ENCODE results near the gene NAPG.
A peak's percentile ranks its signal among the peaks of the same experiment; 100 is the strongest.
"Not testable (repeated sequence)": the region's sequence is repeated elsewhere in the genome, so short reads cannot be mapped to it uniquely, and the experiment has no call there.

NAPG gene

DNA sequence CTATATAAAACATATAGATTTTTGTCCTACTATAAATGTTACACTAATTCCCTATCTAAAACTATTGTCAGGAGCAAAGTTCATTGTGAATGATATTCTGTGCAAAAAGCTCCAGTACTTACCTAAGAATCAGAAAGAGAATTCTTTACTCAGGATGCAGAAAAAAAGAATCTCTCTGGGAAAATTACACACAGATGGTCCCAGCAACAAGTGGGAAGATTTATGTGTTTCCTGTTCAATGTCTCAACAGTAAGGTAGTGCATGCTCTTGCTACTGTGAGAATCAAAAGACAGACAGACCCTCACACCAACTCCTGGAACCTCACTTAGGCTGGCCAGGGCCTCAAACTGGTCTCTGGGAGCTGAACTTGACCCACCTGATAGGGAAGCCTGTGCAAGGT lies 11.2 kb upstream of the NAPG start:
- no peak for DNase-seq (ENCODE audit: low spot score)

DNA sequence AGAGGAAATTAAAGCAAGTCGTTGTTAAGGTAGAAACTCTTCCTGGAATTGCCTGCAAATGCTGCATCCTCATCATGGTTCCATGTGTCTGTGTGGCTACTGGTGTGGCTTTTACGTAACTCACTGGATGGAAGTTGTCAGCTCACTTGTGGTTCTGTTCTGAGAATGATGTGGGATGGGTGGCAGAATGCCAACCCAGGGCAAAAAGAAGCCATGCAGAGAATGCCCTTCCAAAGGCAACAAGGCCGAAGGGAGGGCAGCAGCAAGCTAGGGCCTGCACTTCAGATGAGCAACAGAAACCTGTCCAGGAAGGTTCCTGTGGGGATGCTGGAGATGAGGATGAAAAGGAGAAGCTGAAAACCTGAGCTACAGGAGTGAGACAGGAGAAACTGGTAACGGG lies 10.4 kb upstream of the NAPG start:
- no peak for DNase-seq (ENCODE audit: low spot score)

DNA sequence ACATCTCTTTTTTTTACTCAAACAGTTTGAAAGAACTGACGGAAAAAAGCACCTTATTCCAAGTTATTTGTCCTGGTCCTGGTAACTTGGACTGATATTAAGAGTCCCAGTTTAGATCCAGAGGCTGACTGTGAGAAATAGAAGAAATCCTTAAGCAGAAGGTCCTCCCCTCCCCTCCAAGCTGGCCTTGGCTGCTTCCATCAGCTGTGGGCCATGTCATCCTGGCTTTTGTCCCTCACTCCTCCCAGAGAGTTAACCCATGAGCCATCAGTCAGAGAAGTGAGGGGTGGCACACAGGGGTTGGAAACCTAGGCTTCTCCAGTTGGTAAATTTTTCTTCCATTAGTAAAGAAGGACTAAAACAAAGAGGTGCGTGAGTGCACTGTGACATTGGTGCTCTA lies 9.7 kb upstream of the NAPG start:
- DNase-seq (ENCODE audit: low spot score), result no peak

DNA sequence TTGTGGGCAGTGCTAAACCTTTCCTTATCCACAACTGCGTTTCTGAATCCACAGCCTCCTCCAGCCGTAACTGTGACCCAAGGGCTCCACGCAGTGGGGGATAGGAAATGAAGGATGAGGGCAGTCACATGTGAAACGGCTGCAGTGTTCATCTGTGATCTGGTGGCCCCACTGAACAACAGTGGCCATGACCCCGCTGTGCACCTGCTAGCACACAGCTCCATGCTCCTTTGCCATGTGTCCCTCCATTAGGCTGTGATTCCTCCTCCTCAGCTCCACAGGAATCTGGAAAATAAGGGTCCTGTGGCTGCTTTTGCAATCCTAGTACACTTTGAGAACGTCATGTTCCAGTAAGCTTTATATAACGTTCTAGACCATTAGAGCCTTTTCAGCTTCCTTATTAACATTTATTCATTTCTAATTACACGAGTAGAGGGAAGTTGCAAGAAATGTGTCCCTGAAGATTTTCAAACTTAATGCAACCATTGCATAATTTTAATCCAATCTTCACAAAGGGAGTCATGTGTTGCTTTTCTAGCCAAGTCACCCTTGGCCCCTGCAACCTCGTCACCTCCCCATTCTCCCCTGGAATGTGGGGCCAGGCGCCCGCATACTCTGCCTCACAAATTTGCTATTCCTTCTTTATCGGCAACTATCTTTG lies 7.1 kb upstream of the NAPG start:
- no peak for DNase-seq (ENCODE audit: low spot score)

DNA sequence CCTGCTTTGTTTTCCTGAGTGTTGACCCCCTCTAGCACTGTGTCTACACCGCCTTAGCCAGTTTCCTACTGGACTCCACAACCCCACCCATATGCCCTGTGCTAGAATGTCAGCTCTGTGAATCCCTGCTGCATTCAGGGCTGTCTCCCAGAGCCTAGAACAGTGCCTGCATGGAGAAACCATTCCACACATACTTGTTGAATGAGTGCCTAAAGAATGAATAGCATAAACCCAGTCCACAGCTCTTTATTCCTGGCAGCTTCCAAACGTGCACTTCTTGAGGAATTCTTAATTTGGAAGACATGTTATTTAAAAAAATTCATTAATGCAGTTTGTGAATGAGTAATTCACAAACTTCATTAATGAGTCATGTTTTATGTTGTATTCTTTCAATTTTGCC lies 6.5 kb upstream of the NAPG start:
- DNase-seq (ENCODE audit: low spot score), result no peak

DNA sequence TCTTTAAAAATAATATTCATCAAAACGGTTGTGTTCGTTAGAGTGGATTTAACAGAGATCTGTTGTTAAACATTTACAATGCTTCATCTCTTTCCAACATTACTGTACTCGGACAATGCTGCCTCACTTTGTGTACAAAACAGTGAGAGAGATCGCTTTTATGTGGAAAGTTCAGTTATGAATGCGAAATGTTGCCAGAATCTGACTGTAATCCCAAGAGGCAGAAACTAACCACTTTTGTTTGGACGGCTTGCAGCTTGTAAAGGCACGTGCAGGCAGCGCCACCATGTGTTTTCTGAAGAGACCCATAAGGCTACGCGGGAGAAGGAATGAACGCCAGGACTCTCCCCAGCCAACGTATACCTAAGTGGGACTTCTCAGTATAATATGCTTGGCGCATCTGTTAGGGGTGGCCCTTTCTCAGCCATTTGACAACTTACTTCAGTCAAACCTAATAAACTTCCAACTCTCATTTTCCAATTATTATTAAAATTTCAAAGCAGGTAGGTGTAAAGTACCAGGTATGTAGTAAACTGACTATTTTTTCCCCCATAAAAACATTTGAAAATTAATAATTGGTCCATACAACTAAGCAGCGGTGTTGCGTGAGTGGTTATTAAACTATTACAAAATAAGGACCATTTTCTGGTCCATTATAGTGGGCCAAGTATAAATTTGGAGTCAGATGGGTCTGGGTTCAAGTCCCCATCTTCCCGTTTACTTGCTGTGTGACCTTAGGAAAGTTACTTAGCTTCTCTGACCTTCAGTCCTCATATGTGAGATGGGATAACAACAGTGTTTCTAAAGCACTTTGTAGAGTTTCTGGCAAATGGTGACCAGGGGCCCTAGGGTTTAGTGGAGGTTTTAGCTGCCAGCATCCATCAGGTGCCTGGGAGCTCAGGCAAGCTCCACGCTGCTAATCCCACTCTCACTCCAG lies 5.6 kb upstream of the NAPG start:
- DNase-seq (ENCODE audit: low spot score), result peak; percentile 85

DNA sequence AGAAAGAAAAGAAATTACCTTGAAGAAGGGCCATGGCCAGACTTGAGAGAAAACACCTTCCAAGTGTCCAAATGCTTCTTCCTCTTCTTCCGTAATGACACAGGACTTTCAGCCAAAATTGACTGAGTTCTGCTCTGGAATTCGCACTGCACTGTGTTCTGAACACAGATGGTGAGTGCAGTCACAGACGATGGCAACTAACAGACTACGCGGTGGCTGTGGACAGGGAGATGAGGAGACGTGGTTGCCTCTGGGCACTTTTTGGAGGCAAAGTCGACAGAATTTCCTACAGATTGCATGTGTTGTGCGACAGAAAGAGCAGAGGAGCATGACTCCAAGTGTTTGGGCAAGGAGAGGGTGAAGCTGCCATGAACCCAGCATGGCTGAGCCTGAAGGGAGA lies 4.3 kb upstream of the NAPG start:
- DNase-seq (ENCODE audit: low spot score), result no peak

DNA sequence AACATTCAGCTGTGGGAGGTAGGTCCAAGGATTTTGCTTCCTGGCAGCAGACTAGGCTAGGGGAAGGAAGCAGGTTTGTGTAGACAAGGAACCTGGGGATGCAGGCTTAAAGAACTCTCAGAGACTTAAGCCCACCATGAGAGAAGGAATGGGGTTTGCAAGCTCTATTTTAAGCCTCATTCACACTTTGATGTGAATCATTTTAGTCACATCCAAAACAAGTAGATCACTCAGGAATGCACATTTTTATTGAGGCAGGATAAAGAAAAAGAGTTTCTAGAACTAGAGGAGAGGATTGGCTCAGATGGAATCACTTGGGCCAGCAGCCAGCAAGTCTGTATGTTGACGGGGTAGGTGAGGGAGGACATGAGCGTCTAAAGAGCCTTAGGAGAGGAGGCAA lies 3.3 kb upstream of the NAPG start:
- DNase-seq (ENCODE audit: low spot score), result no peak

DNA sequence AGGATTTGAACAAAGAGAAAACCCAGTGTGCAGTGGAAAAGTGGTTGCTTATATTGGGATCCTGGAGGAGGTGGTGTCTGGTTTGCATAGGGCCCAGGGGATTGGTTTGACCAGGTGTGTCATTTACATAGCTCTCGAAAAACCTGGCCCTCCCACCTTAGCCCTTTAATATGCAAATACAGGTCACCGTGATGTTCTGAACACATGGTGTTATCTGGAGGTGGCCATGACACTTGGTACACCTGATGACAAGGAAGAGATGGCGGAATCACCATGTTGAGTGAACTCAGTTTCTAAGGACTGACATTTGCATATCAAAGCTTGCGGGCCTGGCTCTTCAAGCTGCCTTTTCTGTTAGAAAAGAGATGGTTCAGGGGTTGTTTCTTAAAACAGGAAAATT lies 2.3 kb upstream of the NAPG start:
- DNase-seq (ENCODE audit: low spot score), result no peak

DNA sequence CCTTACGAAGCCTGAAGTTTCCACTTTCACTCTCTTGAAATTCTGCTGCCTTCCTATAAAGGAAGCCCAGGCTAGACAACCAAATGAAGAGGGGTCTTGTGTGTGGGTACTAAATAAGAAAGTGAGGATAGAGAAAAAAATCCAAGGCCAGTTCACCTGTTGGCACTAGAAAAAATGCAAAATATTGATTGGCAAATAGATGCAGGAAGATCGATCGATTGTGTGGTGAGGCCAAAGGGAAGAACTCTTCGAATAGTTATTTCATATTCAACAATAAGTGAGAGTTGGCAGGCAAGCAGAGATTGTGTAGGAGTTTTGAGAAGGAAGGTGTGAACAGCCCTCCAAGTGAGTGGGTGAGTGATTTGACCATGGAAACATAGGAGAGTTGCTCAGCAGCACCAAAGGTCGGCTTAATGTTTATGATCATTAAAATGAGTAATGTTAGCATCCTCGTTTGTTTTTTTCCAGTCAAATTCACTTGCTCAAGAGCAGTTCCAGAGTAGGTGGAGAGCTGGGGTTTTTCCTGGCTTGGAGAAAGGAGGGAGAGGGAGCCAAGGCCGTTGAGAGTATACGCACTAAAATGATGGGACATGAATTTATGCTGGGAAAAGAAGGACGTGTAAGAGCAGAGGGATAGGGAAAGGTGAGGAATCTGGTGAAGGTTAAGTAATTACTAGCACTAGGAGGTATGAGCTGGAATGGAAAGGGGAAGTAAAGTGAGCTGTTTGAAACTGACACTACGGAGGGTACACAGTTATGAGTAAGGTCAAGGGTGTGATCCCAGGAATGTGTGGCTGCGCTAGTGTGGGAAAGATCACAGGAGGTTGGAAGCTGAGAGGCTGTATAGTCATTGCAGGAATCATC lies 1.1 kb upstream of the NAPG start:
- DNase-seq (ENCODE audit: low spot score), result no peak

DNA sequence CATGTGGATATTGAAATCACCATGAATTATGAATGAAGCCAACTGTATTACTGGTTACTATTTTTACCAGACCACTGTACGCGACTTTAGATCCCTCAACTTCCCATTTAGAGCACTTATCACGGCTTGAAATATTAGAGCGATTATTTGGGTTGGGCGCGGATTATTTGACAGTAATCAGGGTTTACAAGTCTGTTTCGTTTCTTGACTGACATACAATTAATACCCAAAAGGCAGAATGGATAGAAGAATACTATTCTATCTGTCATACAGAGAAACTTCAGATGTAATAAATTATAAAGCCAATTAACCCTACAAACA lies 496 bp upstream of the NAPG start:
- DNase-seq (ENCODE audit: low spot score), result no peak

DNA sequence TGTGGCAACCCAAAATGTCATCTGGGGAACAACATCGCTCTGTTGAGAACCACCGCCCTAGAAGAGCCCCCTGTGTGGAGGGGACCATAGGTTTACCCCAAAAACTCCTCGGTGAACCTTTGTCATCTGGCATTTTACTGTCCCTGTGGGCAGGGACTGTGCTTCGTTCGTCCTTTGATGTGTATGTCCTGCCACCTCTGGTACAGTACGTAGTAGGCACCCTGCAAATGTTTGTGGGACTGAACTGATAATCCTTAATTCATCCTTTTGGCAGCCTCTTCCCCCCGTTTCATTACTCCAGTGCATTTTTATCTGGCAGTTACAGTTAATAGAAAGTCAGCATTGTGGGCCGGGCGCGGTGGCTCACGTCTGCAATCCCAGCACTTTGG lies 728 bp downstream of the NAPG start:
- no peak for DNase-seq (ENCODE audit: low spot score)

DNA sequence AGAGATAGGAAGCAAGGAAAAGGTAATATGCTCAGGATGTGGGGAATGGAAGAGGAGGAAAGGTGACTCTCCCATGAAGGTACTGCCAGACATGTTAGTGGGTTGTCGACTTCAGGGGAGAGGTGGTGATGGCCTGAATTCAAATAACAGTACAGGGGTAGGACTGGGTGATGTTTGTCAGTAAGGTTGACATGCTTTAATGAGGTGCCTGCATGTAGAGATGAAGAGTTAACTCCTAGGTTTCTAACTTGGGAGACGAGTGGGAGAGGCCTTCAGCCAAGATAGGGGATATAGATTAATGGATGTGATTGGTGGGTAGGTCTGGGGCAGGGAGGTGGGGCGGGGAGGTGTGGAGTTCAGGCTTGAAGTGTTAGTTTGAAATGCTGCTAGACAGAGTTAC lies 2.6 kb downstream of the NAPG start:
- DNase-seq (ENCODE audit: low spot score), result no peak

DNA sequence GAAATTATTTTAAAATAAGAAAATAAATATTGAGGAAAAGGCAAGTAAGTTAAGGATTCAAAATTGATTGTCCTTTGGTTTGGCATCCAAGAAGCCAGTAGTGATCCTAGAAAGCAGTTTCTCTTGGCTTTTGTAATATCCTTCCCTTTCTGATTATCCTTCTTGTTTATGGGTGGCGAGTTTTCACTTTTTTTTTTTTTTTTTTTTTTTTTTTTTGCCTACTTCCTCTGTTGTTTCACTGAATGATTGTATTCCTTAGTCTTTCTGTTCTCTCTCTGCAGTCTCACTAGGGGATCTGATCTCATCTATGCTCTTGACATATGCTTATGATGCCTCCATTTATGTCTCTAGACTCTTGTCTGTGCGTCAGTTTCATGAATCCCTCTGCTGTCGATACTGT lies 4.2 kb downstream of the NAPG start:
- DNase-seq (ENCODE audit: low spot score), result no peak

DNA sequence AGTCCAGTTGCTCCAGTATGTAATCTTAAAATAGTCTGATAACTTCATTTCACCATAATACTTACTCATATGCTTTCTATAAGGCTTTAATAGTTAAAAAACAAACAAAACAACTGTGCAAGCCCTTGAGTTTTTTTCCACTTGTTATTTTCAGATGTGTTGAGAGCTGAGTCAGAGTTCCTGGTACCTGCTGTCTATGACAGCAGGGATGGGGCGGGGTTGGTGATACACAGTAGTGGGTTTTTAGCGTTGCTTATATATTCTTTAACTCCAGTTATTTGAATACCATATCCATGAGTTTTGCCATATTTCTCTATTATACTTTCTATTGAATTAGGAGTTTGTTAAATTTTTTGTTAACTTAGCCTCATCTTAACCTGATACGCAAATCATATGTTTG lies 5.0 kb downstream of the NAPG start:
- DNase-seq (ENCODE audit: low spot score), result no peak

DNA sequence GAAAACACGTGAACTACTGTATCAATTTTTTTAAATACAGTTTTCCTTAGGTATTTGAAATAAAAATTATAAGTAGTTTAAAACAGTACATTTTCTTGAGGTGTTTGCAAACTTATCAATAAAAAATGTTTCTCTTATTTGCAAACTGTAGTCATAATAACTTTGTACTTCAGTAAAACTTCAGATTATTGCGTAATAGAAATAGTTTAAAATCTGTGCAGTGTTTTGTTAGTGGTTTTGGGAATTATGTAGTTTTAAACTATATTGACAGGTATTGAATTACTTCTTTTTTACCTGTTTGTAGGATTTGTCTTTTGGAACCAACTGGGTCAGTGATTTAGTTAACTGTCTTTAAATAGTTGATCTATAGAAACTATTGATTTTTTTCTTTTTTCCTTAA lies 7.3 kb downstream of the NAPG start:
- no peak for DNase-seq (ENCODE audit: low spot score)

DNA sequence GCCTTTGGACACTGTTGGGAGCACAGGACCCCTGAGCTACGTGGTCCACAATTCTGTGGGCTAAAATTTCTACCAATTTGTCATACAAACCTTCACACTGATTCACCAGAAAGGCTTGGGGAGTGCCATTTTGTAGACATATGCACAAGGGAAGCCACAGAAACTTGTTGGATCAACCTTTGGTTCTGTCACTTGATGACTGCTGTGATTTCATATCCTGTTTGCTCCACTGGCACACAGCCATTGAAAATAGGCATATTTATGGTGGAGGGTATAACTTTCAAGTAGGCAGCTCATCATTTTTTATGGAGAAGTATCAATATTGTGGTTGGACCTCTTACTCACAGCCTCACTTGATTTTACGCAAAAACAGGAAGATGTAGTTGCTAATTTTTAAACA lies 10.5 kb downstream of the NAPG start:
- DNase-seq (ENCODE audit: low spot score), result no peak

DNA sequence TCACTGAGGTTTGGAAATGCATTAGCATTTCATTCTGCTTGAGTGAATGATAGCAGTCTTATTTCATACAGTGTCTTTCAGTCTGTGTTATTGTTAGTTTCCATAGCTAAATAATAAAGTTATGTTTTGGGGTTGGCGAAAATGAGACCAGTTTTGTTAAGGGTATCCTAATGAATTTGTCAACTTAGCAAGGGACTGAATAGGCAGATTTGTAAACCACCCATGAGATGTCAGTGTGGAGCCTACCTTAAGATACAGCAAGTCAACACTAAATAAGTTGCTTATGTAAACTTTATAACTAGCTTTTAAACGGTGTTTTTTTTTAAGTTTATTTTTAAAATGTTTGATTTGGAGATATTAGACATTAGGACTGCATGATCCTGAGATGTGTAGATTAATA lies 11.9 kb downstream of the NAPG start:
- no peak for DNase-seq (ENCODE audit: low spot score)

DNA sequence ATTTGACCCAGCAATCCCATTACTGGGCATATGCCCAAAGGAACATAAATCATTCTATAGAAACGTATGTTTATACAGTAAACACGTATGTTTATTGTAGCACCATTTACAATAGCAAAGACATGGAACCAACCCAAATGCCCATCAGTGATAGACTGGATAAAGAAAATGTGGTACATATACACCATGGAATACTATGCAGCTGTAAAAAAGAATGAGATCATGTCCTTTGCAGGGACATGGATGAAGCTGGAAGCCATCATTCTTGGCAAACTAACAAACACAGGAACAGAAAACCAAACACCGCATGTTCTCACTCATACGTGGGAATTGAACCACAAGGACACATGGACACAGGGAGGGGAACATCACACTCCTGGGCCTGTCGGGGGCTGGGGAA lies 13.3 kb downstream of the NAPG start:
- not testable (repeated sequence) for DNase-seq (ENCODE audit: low spot score)

DNA sequence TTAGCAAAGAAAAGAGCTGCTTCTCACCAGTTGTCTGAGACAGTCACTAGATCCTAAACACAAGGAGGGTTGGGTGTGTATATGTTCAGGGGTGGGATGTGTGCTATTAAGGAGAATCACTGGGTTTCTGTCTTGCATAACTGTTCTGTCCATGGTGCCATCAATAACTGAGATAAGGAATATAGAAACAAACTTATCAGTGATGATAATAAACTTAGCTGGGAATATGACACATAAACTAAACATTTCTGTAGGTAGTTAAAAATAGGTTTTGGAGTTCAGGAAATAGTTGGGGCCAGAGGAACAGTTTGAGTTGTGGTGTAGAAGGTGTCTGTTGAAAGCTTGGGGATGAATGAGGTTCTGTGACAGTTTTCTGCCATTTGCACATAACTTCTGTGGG lies 17.4 kb downstream of the NAPG start:
- DNase-seq (ENCODE audit: low spot score), result no peak

DNA sequence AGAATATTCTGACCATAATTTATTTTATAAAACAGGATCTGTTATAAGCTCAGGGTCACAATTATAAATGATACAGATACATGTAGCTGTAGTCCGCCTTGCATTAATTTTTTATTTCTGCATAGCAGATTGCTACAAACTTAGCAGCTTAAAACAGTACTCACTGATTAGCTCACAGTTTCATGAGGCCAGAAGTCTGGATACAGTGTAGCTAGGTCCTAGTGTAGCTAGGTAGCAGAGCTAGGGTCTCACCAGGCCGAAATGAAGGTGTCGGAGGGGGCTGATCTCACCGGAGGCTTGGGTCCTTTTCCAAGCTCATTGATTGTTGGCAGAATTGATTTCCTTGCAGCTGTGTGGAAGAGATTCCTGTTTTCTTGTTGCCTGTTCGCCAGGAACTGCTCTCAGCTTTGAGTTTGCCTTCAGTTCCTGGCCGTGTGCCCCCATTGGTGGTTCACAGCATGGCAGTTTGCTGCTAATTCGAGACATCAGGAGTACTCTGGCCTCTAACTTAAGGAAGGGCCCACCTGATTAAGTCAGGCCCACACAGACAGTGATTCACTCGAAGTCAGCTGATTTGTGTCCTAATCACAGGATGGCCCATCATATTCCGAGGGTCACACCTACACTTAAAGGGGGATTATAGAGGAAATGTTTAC lies 18.4 kb downstream of the NAPG start:
- DNase-seq (ENCODE audit: low spot score), result no peak

DNA sequence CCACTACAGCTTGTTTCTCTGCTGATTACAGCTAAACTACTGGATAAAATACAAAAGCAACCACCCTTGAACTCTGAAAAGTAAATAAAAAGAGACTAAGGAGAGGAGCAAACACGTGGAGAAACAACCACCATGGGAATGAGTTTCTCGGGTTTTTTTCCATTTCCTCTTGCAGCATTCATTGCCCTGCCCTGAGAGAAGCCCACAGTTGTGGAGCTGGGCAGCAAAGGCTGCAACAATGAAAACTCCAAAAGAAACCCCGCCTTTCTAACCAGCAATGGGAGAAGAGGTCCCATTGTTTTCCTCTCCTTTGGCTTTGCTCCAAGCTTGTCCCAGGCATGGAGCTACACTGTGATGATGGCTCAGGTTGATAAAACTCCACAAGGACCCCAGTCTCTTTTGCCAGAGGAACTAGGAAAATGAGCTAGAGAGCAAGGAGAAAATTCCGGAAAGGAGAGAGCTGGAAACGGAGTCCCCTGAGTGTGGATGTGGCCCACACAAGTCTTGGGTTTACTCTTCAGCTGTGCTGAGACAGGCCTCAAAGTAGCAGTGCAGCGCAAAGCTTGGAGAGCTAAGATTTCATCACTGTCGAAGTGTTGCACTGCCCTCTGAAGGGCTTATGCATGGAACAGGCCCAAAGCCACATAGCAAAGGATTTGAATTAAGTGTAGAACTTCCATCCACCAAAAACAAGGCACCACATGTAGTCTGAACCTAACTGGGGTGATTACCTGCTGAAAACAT lies 20.9 kb downstream of the NAPG start:
- DNase-seq (ENCODE audit: low spot score), result no peak
